CD14-positive monocyte (primary cell): ENCODE data around the gene KCNK3. TPM values are rescaled to one million over a fixed set of nuclear protein-coding genes. Genes with fewer than 3 reads are reported as not detected.

Experiments used
- DNase-seq, 3 donors: peaks; one replicate each; pipeline ENCODE4 v3.0.0-alpha.2; 2011 to 2022
- H2AFZ ChIP-seq: 2 replicates; pipeline ENCODE4 v1.6.0; 2012; ENCODE audit warnings: mild to moderate bottlenecking, low read depth, low read length, inconsistent platforms; ENCODE audit not compliant: insufficient read depth, poor library complexity, severe bottlenecking
- H3K27ac ChIP-seq, 2 donors: 1 replicate in 1 of 2; 2 replicates in 1 of 2; pipeline ENCODE4 v1.5.1; 2012 to 2013; ENCODE audit warnings: low read length in 2 of 2, control low read depth in 1 of 2, inconsistent platforms in 1 of 2, low read depth in 1 of 2, mild to moderate bottlenecking in 1 of 2
- H3K27me3 ChIP-seq, 2 donors: one replicate each; pipeline versions ENCODE4 v1.6.0 to v1.6.1; 2011 to 2013; ENCODE audit warnings: low read length in 2 of 2; ENCODE audit not compliant: control insufficient read depth in 2 of 2, insufficient read depth in 2 of 2
- H3K36me3 ChIP-seq, 2 donors: replicated peaks in 1 of 2; 1 replicate in 1 of 2; 2 replicates in 1 of 2; pipeline versions ENCODE4 v1.5.1 to v1.6.1; 2012 to 2013; ENCODE audit warnings: low read length in 2 of 2, control low read depth in 1 of 2, inconsistent platforms in 1 of 2, mild to moderate bottlenecking in 1 of 2; ENCODE audit not compliant: insufficient read depth in 2 of 2, control insufficient read depth in 1 of 2
- H3K4me1 ChIP-seq, 2 donors: 1 replicate in 1 of 2; 2 replicates in 1 of 2; pipeline versions ENCODE4 v1.5.1 to v1.6.1; 2012 to 2013; ENCODE audit warnings: low read length in 2 of 2, control low read depth in 1 of 2, inconsistent platforms in 1 of 2, mild to moderate bottlenecking in 1 of 2, moderate library complexity in 1 of 2; ENCODE audit not compliant: insufficient read depth in 2 of 2, control insufficient read depth in 1 of 2
- H3K4me2 ChIP-seq: replicated peaks from 2 replicates; pipeline ENCODE3; 2012; ENCODE audit warnings: low read length, moderate library complexity, mild to moderate bottlenecking; ENCODE audit not compliant: poor library complexity, severe bottlenecking; ENCODE audit errors: extremely low read depth
- H3K4me3 ChIP-seq, 3 experiments: fragments of 200-600 bp in 1 of 3; sonication (generic) in 1 of 3; replicated peaks in 1 of 3; 1 replicate in 2 of 3; 2 replicates in 1 of 3; pipeline ENCODE4 v1.5.1; 2011 to 2013; ENCODE audit warnings: low read length in 3 of 3, mild to moderate bottlenecking in 3 of 3, control low read depth in 2 of 3, low read depth in 2 of 3, inconsistent platforms in 1 of 3, moderate library complexity in 1 of 3
- H3K79me2 ChIP-seq: 2 replicates; pipeline ENCODE4 v1.6.0; 2012; ENCODE audit warnings: mild to moderate bottlenecking, control low read depth, inconsistent platforms, low read length, moderate library complexity; ENCODE audit not compliant: insufficient read depth
- H3K9ac ChIP-seq: 2 replicates; pipeline ENCODE4 v1.6.0; 2017; ENCODE audit warnings: low read length, mild to moderate bottlenecking; ENCODE audit not compliant: insufficient read depth, poor library complexity, severe bottlenecking
- H3K9me3 ChIP-seq, 2 donors: replicated peaks in 1 of 2; 1 replicate in 1 of 2; 2 replicates in 1 of 2; pipeline versions ENCODE4 v1.5.1 to v1.6.1; 2012 to 2013; ENCODE audit warnings: low read length in 2 of 2, control low read depth in 1 of 2; ENCODE audit not compliant: control insufficient read depth in 1 of 2, insufficient read depth in 1 of 2
- H4K20me1 ChIP-seq: 2 replicates; pipeline ENCODE4 v1.6.0; 2012; ENCODE audit warnings: mild to moderate bottlenecking, low read length, control low read depth, moderate library complexity; ENCODE audit not compliant: insufficient read depth
- H3K27ac Mint-ChIP-seq, 7 donors: one replicate each; pipeline ENCODE4 v1.8.0; 2020; ENCODE audit warnings: mild to moderate bottlenecking in 7 of 7, mixed read lengths in 7 of 7, moderate library complexity in 6 of 7, inconsistent platforms in 2 of 7
- H3K27me3 Mint-ChIP-seq, 3 donors: one replicate each; pipeline ENCODE4 v1.8.0; 2021 to 2022; ENCODE audit warnings: low read depth in 3 of 3, mild to moderate bottlenecking in 3 of 3, mixed read lengths in 3 of 3, moderate library complexity in 3 of 3, inconsistent platforms in 1 of 3
- H3K36me3 Mint-ChIP-seq, 2 donors: one replicate each; pipeline ENCODE4 v1.8.0; 2020; ENCODE audit warnings: mixed read lengths in 2 of 2, inconsistent platforms in 1 of 2, mild to moderate bottlenecking in 1 of 2
- H3K4me1 Mint-ChIP-seq: one replicate; pipeline ENCODE4 v1.8.0; 2020; ENCODE audit warnings: mild to moderate bottlenecking, mixed read lengths
- H3K4me3 Mint-ChIP-seq, 2 donors: one replicate each; pipeline ENCODE4 v1.8.0; 2020; ENCODE audit warnings: mild to moderate bottlenecking in 2 of 2, mixed read lengths in 2 of 2, moderate library complexity in 1 of 2
- H3K9me3 Mint-ChIP-seq, 7 donors: one replicate each; pipeline ENCODE4 v1.8.0; 2020 to 2022; ENCODE audit warnings: mixed read lengths in 7 of 7, mild to moderate bottlenecking in 6 of 7, moderate library complexity in 6 of 7, inconsistent platforms in 2 of 7
- WGBS: methylation state at CpG from one replicate; pipeline ENCODE4 v1.1.5; 2013; ENCODE audit warnings: missing lambda C conversion rate; ENCODE audit not compliant: insufficient coverage; 5-methylcytosine and 5-hydroxymethylcytosine counted together
- intact Hi-C, 2 donors: fragments of 100-400 bp; cut with micrococcal nuclease; formaldehyde crosslinking; loops; one replicate each; pipeline versions ENCODE4 v1.15.0 to v1.15.1; 2023
- polyA plus RNA-seq, 3 donors: library from polyadenylated mRNA; depleted of rRNA in 1 of 3; unstranded in 2 of 3; stranded (reverse) in 1 of 3; fragments of 300-500 nt in 2 of 3; fragments of >200 nt in 1 of 3; fragmentation: Illumina TruSeq in 2 of 3; gene quantifications; 1 replicate in 2 of 3; 2 replicates in 1 of 3; pipeline ENCODE4 v1.2.3, GENCODE V29; 2012 to 2021
- small RNA-seq: library from RNA; depleted of rRNA; stranded (forward); fragments of <200 nt; gene quantifications from one replicate; pipeline ENCODE3, GENCODE V24; 2012; ENCODE audit warnings: low read depth; ENCODE audit not compliant: insufficient read length
- TF ChIP-seq, protein P1 (sequence below): fragments of 200-600 bp; IDR thresholded peaks from one replicate; pipeline ENCODE4 v1.8.0; 2022; ENCODE audit warnings: antibody characterized with exemption, mild to moderate bottlenecking

The KCNK3 gene
- polyA plus RNA-seq, 3 donors: not detected

GRCh38 chr2:26778507-26778906 lies 86.0 kb downstream of the KCNK3 start:
- Histone ChIP-seq H3K9me3 (peaks cover 0 to 8% of the 10 kb centered on the region in 2 donors), H4K20me1 (peaks cover 46% of the 10 kb centered on the region), H3K4me3 (no peak overlapping the region), H3K79me2 (peaks cover 10% of the 10 kb centered on the region), H3K27ac (no peak overlapping the region), H3K27me3 (no peaks in the 10 kb centered on the region), H2AFZ (no peak overlapping the region), H3K4me1 (peaks cover 6 to 12% of the 10 kb centered on the region in 2 donors), H3K9ac (no peak overlapping the region), H3K4me2 (no peak overlapping the region), H3K36me3 (peaks cover 69 to 80% of the 10 kb centered on the region in 2 donors)
- H3K9me3 Mint-ChIP-seq: peaks cover 0 to 7% (median 4%) of the 10 kb centered on the region in 7 donors
- H3K27ac Mint-ChIP-seq: no peak overlapping the region
- peaks cover 72 to 77% of the 10 kb centered on the region in 2 donors for H3K36me3 Mint-ChIP-seq
- no peaks in the 10 kb centered on the region for H3K27me3 Mint-ChIP-seq
- intact Hi-C loops: no loop called here
- WGBS: 94% methylated on average over 2 of the region's 3 CpGs
- peaks cover 23% of the 10 kb centered on the region for H3K4me1 Mint-ChIP-seq
- TF ChIP-seq, protein P1, sequence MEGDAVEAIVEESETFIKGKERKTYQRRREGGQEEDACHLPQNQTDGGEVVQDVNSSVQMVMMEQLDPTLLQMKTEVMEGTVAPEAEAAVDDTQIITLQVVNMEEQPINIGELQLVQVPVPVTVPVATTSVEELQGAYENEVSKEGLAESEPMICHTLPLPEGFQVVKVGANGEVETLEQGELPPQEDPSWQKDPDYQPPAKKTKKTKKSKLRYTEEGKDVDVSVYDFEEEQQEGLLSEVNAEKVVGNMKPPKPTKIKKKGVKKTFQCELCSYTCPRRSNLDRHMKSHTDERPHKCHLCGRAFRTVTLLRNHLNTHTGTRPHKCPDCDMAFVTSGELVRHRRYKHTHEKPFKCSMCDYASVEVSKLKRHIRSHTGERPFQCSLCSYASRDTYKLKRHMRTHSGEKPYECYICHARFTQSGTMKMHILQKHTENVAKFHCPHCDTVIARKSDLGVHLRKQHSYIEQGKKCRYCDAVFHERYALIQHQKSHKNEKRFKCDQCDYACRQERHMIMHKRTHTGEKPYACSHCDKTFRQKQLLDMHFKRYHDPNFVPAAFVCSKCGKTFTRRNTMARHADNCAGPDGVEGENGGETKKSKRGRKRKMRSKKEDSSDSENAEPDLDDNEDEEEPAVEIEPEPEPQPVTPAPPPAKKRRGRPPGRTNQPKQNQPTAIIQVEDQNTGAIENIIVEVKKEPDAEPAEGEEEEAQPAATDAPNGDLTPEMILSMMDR: no peak
- DNase-seq: no peak
- no peak overlapping the region for H3K4me3 Mint-ChIP-seq

- Mint-ChIP-seq H3K27ac (peak overlapping the region in 2 of 7 donors; percentile 9 to 37), H3K36me3 (peaks cover 56 to 61% of the 10 kb centered on the region in 2 donors), H3K27me3 (no peaks in the 10 kb centered on the region), H3K4me1 (peaks cover 28% of the 10 kb centered on the region), H3K9me3 (peaks cover 0 to 7% (median 4%) of the 10 kb centered on the region in 7 donors), H3K4me3 (no peak overlapping the region)
- H3K27me3 ChIP-seq: no peaks in the 10 kb centered on the region
- H3K9me3 ChIP-seq: peaks cover 0 to 8% of the 10 kb centered on the region in 2 donors
- no peak overlapping the region for H3K4me2 ChIP-seq
- H3K27ac ChIP-seq: peak overlapping the region in 1 of 2 donors; percentile 49
- H3K36me3 ChIP-seq: peaks cover 53 to 63% of the 10 kb centered on the region in 2 donors
- no peak overlapping the region for H3K4me3 ChIP-seq
- no peak overlapping the region for H2AFZ ChIP-seq
- H3K4me1 ChIP-seq: peaks cover 12 to 18% of the 10 kb centered on the region in 2 donors
- no peak for DNase-seq
- no peak overlapping the region for H3K9ac ChIP-seq
- no peaks in the 10 kb centered on the region for H3K79me2 ChIP-seq
- peaks cover 28% of the 10 kb centered on the region for H4K20me1 ChIP-seq
- intact Hi-C loops: loop anchor here in 1 of 2 donors (10.0 kb wide), 1 partner anchor 905 kb away; the partner anchor contains the start of gene ASXL2
- TF ChIP-seq, protein P1: no peak
- WGBS: 31% methylated on average over 4 of the region's 4 CpGs
These were observed 87.8 kb downstream of the KCNK3 start for GRCh38 chr2:26780203-26780760.

Small RNAs within 50 kb of the gene (small RNA-seq; reads per million reads assigned to genes)
- gene AC015977.1: not detected

Other genes starting within 250 kb of the KCNK3 start
- under 1 TPM in 1 of 3 donors, not detected in 2; 0.51 TPM for gene OTOF, start 214.6 kb upstream of the KCNK3 start, polyA plus RNA-seq
- gene CIB4, start 51.4 kb upstream of the KCNK3 start, polyA plus RNA-seq: not detected
- gene SLC35F6, start 71.6 kb downstream of the KCNK3 start, polyA plus RNA-seq: 10 to 100 TPM; 11.3 to 22.2 (median 15.1) TPM
- under 1 TPM in 1 of 3 donors, not detected in 2; 0.24 TPM for gene CENPA, start 93.3 kb downstream of the KCNK3 start, polyA plus RNA-seq
- gene DPYSL5, start 155.4 kb downstream of the KCNK3 start, polyA plus RNA-seq: not detected